Measurements from ENCODE around the gene MADD.

DNA sequence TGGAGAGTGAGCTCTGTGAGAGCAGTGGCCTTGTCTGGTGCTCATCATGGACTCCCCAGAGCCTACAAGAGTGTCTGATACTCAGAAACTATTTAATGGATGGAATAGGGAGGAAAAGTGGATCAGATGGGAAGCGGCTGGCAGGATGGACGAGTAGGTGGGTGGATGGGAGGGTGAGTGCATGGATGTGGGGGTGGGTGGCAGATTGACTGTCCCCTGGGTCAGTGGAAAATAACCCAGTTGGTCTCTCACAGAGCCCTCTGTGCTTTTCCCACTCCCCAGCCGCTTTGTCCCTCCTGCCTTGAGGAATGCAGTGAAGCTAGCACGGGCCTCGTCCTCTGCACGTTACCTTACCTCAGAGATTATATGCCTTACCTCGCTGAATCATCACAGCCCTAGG, 102.5 kb downstream of the MADD start:
- TF ChIP-seq EZH2 (IDR thresholded peaks at IDR 0.05; ENCODE audit: borderline replicate concordance, low read depth, low read length, severe bottlenecking), result no peak
- TF ChIP-seq, protein P1, sequence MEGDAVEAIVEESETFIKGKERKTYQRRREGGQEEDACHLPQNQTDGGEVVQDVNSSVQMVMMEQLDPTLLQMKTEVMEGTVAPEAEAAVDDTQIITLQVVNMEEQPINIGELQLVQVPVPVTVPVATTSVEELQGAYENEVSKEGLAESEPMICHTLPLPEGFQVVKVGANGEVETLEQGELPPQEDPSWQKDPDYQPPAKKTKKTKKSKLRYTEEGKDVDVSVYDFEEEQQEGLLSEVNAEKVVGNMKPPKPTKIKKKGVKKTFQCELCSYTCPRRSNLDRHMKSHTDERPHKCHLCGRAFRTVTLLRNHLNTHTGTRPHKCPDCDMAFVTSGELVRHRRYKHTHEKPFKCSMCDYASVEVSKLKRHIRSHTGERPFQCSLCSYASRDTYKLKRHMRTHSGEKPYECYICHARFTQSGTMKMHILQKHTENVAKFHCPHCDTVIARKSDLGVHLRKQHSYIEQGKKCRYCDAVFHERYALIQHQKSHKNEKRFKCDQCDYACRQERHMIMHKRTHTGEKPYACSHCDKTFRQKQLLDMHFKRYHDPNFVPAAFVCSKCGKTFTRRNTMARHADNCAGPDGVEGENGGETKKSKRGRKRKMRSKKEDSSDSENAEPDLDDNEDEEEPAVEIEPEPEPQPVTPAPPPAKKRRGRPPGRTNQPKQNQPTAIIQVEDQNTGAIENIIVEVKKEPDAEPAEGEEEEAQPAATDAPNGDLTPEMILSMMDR (IDR thresholded peaks at IDR 0.05; ENCODE audit: borderline replicate concordance, extremely low read depth, low read length, poor library complexity, severe bottlenecking), result no peak

Data from DND-41 (cell line).